Sigmoid colon (tissue), 4 donors: Measurements from ENCODE around the gene RNF126.

Experiments
- CTCF ChIP-seq, 4 experiments: fragments of 450-650 bp in 3 of 4; fragments of 200-600 bp in 1 of 4; IDR thresholded peaks; one replicate each; pipeline ENCODE4 v1.5.1; 2016 to 2019; ENCODE audit warnings: antibody characterized with exemption in 4 of 4, mild to moderate bottlenecking in 3 of 4, moderate library complexity in 2 of 4
- POLR2AphosphoS5 ChIP-seq, 4 donors: sonication (generic); formaldehyde crosslinking; IDR thresholded peaks; one replicate each; pipeline ENCODE4 v1.6.1; 2017; ENCODE audit warnings: antibody characterized with exemption in 4 of 4

DNA sequence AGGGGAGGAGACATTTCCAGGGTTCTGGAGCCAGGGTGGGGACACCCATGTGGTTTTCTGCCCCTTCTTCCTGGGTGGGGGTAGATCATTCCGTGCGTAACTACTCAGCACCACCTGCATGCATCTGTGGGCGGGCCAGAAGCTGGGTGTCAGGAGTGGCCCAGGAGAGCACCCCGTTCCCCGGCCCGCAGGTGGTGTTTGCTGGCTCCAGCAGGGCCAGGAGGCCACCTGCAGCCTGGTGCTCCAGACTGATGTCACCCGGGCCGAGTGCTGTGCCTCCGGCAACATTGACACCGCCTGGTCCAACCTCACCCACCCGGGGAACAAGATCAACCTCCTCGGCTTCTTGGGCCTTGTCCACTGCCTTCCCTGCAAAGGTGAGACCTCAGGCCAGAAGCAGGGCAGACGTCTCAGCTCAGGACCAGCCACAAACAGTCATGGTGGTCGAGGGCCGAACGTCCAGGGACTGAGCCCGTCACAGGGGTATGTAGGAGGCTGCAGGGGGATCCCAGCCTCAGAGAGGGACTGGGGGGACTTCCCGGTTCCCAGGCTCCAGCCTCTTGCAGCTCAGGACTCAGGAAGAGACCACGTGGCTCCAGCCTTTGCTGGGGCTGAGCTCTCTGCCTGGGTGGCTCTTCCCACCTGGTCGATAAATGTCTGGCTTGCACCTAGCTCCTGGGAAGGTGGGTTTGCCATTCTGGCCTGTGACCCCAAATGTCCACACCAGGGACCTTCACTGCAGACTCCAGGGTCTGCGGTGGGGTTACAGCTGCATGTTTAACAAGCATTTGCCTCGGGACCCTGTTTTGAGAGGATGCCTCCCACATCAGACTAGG is 14.8 kb upstream of the RNF126 start:
- no peak for TF ChIP-seq CTCF (IDR thresholded peaks at IDR 0.05)
- no peak for TF ChIP-seq POLR2AphosphoS5 (IDR thresholded peaks at IDR 0.05)
